Gastrocnemius medialis (tissue), 4 donors: ENCODE measurements around the gene PGAM1. TPM values are rescaled to one million over a fixed set of nuclear protein-coding genes. Genes with fewer than 3 reads are reported as not detected.

Source experiments
- ATAC-seq, 2 donors: fragments of 150-250 bp; one replicate each; pipeline ENCODE4 v1.9.1; 2016
- DNase-seq, 2 donors: peaks; one replicate each; pipeline ENCODE4 v3.0.0-alpha.2; 2019
- H3K27ac ChIP-seq, 4 donors: fragments of 200-600 bp; sonication (generic); 1 replicate in 1 of 4; 2 replicates in 3 of 4; pipeline ENCODE4 v1.5.1; 2016 to 2018; ENCODE audit warnings: mild to moderate bottlenecking in 2 of 4, moderate library complexity in 1 of 4
- H3K27me3 ChIP-seq, 3 donors: fragments of 200-600 bp; sonication (generic) in 2 of 3; 1 replicate in 1 of 3; 2 replicates in 2 of 3; pipeline versions ENCODE4 v1.5.1 to v1.6.0; 2016 to 2019; ENCODE audit warnings: mild to moderate bottlenecking in 1 of 3, moderate library complexity in 1 of 3
- H3K36me3 ChIP-seq, 2 donors: fragments of 200-600 bp; sonication (generic) in 1 of 2; one replicate each; pipeline ENCODE4 v1.5.1; 2017 to 2018
- H3K4me1 ChIP-seq, 2 donors: fragments of 200-600 bp; sonication (generic) in 1 of 2; one replicate each; pipeline ENCODE4 v1.5.1; 2016 to 2017; ENCODE audit warnings: mild to moderate bottlenecking in 2 of 2
- H3K4me3 ChIP-seq, 4 donors: fragments of 200-600 bp; sonication (generic) in 3 of 4; 1 replicate in 1 of 4; 2 replicates in 3 of 4; pipeline ENCODE4 v1.5.1; 2016 to 2019; ENCODE audit warnings: mild to moderate bottlenecking in 2 of 4
- H3K9me3 ChIP-seq, 3 donors: fragments of 200-600 bp; sonication (generic) in 2 of 3; 1 replicate in 1 of 3; 2 replicates in 2 of 3; pipeline ENCODE4 v1.5.1; 2016 to 2019
- CTCF ChIP-seq, 5 experiments: fragments of 450-650 bp in 3 of 5; fragments of 200-600 bp in 2 of 5; sonication (generic) in 2 of 5; IDR thresholded peaks in 4 of 5; conservative IDR thresholded peaks in 1 of 5; 1 replicate in 4 of 5; 2 replicates in 1 of 5; pipeline ENCODE4 v1.5.1; 2016 to 2019; ENCODE audit warnings: antibody characterized with exemption in 5 of 5, mild to moderate bottlenecking in 3 of 5, moderate library complexity in 3 of 5
- POLR2A ChIP-seq, 2 donors: fragments of 450-650 bp; IDR thresholded peaks; one replicate each; pipeline ENCODE4 v1.6.1; 2017; ENCODE audit warnings: antibody characterized with exemption in 2 of 2, mild to moderate bottlenecking in 2 of 2, moderate library complexity in 2 of 2
- in situ Hi-C, 4 donors: fragments of 200-750 bp; cut with MboI; loops; one replicate each; pipeline versions ENCODE4 v1.15.0 to v1.8.0; 2017; ENCODE audit warnings: low sequenced_read_pairs in 4 of 4
- intact Hi-C: fragments of 100-400 bp; cut with DNase I; formaldehyde crosslinking; loops from one replicate; pipeline ENCODE4 v1.15.1; 2023; ENCODE audit warnings: low total_unique reads
- total RNA-seq, 4 donors: library from RNA; depleted of rRNA; stranded (reverse); fragments of >200 nt; gene quantifications; one replicate each; pipeline versions ENCODE4 v1.1.0 to v1.2.3, GENCODE V29; 2016

Gene PGAM1
- total RNA-seq = 10 to 100 TPM; 41.0 to 72.1 (median 62.2) TPM

- DNase-seq = peak; percentile 92 to 94
Observed at GRCh38 chr10:97425964-97426775, at the start of gene PGAM1. Gene PGAM1 (plus strand): TSS chr10:97426191. CDS start chr10:97426308, 117 bp downstream.

GRCh38 chr10:97376413-97376812 lies 49.6 kb upstream of the PGAM1 start:
- Histone ChIP-seq H3K4me3 (no peak overlapping the region), H3K27ac (no peak overlapping the region), H3K9me3 (no peaks in the 10 kb centered on the region), H3K36me3 (peaks cover 0 to 80% of the 10 kb centered on the region in 2 donors), H3K27me3 (no peaks in the 10 kb centered on the region), H3K4me1 (no peaks in the 10 kb centered on the region)
- in situ Hi-C loops = no loop called here
- ATAC-seq (no peak), DNase-seq (no peak)
- no peak for TF ChIP-seq POLR2A (IDR thresholded peaks at IDR 0.05)
- no peak for TF ChIP-seq CTCF (IDR thresholded peaks at IDR 0.05 in 4 of 5, conservative IDR thresholded peaks at IDR 0.05 in 1 of 5)
- intact Hi-C loops = no loop called here

More at GRCh38 chr10:97425964-97426775, at the start of gene PGAM1:
- H3K4me1 ChIP-seq = peaks cover 18 to 20% of the 10 kb centered on the region in 2 donors
- in situ Hi-C loops (no loop called here), intact Hi-C loops (loop anchor here (1.0 to 10.0 kb wide), 3 partner anchors 20 to 209 kb away; partner anchors contain the start of genes EXOSC1, MORN4, RRP12 and ZDHHC16)
- H3K27ac ChIP-seq = peak within 1 kb of the TSS; percentile 80 to 91 (median 86)
- peak; percentile 94 to 95 for ATAC-seq
- H3K36me3 ChIP-seq = peaks cover 0 to 20% of the 10 kb centered on the region in 2 donors
- H3K27me3 ChIP-seq = no peaks in the 10 kb centered on the region
- H3K4me3 ChIP-seq = peak within 1 kb of the TSS; percentile 73 to 98 (median 83)
- H3K9me3 ChIP-seq = no peaks in the 10 kb centered on the region
- TF ChIP-seq POLR2A (IDR thresholded peaks at IDR 0.05) (peak; percentile 70 to 75), CTCF (IDR thresholded peaks at IDR 0.05 in 4 of 5, conservative IDR thresholded peaks at IDR 0.05 in 1 of 5) (peak in 4 of 5 experiments; percentile 37 to 70 (median 58))

GRCh38 chr10:97378933-97379921 lies 46.8 kb upstream of the PGAM1 start:
- no peak for DNase-seq
- H3K27ac ChIP-seq = no peak overlapping the region
- no peaks in the 10 kb centered on the region for H3K4me1 ChIP-seq
- H3K27me3 ChIP-seq = no peaks in the 10 kb centered on the region
- no peaks in the 10 kb centered on the region for H3K9me3 ChIP-seq
- ATAC-seq = no peak
- TF ChIP-seq CTCF (IDR thresholded peaks at IDR 0.05 in 4 of 5, conservative IDR thresholded peaks at IDR 0.05 in 1 of 5) (no peak), POLR2A (IDR thresholded peaks at IDR 0.05) (no peak)
- peaks cover 0 to 79% of the 10 kb centered on the region in 2 donors for H3K36me3 ChIP-seq
- in situ Hi-C loops (no loop called here), intact Hi-C loops (no loop called here)
- H3K4me3 ChIP-seq = no peak overlapping the region

GRCh38 chr10:97380516-97380915 lies 45.5 kb upstream of the PGAM1 start:
- DNase-seq = no peak
- Histone ChIP-seq H3K9me3 (no peaks in the 10 kb centered on the region), H3K36me3 (peaks cover 0 to 83% of the 10 kb centered on the region in 2 donors), H3K27ac (no peak overlapping the region), H3K4me3 (no peak overlapping the region), H3K27me3 (no peaks in the 10 kb centered on the region), H3K4me1 (no peaks in the 10 kb centered on the region)
- in situ Hi-C loops = no loop called here
- no peak for ATAC-seq
- TF ChIP-seq POLR2A (IDR thresholded peaks at IDR 0.05) = no peak
- TF ChIP-seq CTCF (IDR thresholded peaks at IDR 0.05 in 4 of 5, conservative IDR thresholded peaks at IDR 0.05 in 1 of 5) = no peak
- intact Hi-C loops = no loop called here
